ENCODE results near the gene SLC31A2.
"Not testable (repeated sequence)": the region's sequence is repeated elsewhere in the genome, so short reads cannot be mapped to it uniquely, and the experiment has no call there.

The SLC31A2 gene, protein sequence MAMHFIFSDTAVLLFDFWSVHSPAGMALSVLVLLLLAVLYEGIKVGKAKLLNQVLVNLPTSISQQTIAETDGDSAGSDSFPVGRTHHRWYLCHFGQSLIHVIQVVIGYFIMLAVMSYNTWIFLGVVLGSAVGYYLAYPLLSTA

GRCh38 chr9:113150670-113151611 is at the start of gene SLC31A2:
Gene SLC31A2 (plus strand): TSS chr9:113151007. CDS start chr9:113151075, 68 bp downstream.
- peak; percentile 88 for DNase-seq

GRCh38 chr9:113105345-113105744 is 45.5 kb upstream of the SLC31A2 start:
- DNase-seq: not testable (repeated sequence)

- DNase-seq: not testable (repeated sequence)
Measured at GRCh38 chr9:113111065-113111951, 39.5 kb upstream of the SLC31A2 start.

- DNase-seq: peak; percentile 1
Measured at GRCh38 chr9:113112706-113113510, 37.9 kb upstream of the SLC31A2 start.

GRCh38 chr9:113118829-113119228 is 32.0 kb upstream of the SLC31A2 start:
- not testable (repeated sequence) for DNase-seq

DNA sequence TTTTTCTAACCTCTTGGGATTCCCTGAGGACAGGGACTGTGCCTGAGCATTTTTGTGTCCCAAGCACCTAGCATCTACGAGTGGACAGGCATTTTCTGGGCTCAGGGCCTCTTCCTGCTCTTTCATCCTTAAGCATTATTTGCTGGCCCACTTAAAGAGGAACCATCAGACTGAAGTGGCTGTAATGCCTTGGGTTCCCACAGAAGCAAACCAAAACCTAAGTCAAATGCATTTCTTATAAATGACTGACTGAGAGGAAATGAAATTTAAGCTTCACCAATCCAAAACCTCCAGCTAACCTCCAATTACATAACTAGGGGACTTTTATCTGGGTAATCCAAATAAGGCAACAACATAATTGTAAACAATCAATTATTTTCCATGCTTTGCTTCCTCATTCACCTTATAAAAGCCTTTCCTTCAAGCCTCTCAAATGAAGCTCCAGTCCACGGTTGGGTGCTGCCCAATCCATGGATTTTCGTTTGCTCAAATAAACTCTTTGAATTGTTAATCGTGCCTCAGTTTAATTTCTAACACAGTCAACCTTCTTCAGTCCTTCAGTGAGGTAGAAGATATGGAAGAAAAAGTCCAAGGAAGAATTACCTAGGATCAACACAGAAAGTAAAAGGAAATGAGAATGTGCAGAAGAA is 25.3 kb upstream of the SLC31A2 start:
- DNase-seq: no peak

DNA sequence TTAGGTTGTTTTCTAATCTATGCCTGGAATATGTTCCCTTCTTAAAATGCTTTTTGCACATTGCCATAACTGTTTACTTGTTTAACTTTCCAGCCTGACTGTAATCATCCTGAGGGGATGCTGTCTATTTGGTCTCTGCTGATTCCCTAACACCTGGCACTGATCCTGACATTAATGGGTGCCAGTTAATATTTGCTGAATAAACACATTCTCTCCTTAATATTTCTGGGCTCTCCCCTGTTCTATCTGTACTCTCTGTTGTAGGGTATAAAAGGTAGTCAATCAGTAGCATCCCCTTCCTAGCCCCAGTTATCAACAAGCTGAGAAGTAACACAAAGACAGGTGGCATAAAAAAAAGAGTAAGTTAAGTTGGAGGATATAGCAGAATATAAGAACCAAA is 21.3 kb upstream of the SLC31A2 start:
- DNase-seq: no peak

- DNase-seq: no peak
Measured at GRCh38 chr9:113129884-113130283, 20.9 kb upstream of the SLC31A2 start.

GRCh38 chr9:113131689-113132151 is 19.1 kb upstream of the SLC31A2 start:
- no peak for DNase-seq

DNA sequence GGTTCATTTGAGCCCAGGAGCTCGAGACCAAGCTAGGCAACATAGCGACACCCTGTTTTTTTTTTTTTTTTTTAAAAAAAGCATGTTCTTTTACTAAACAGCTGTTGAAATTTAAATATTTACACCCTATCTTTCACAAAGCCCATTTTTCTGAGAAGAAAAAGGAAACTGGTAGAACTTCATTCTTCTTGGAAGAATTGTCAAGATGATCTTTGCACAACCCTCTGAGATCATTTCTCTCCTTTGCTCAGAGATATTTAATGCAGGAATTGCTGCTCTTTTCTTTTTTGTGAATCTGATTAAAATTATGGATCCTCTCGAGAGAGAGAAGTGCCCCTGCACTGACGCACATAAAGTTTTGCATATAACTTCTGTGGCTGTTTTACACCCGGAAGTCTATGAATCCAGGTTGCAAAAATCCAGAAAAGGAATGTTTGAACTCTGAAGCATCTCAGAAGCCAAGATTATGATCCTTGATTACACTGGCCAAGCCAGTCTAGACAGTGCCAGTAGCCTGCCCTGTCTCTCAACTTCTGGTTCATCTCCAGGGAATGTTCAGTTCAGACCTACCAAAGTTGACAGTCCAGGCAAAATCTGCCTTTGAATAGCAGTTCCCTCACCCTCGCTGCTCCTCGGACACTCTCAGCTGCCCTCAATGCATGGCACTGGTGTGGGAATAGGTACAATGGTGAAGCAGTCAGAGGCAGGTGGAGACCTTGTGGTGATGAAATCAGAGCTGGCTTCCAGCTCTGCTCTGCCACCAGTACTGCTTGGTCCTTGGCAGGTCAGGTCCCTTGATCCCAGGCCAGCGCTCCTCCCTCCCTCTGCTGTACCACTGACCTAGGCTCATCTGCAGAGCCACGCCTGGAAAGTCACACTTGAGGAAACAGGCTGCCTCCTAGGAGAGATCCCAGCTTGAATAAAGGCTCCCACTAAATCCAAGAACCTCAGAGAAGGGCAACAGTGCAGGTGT is 13.3 kb upstream of the SLC31A2 start:
- DNase-seq: no peak

- no peak for DNase-seq
Measured at GRCh38 chr9:113138760-113139159, 12.0 kb upstream of the SLC31A2 start.

- DNase-seq: no peak
Measured at GRCh38 chr9:113139225-113139829, 11.5 kb upstream of the SLC31A2 start.

DNA sequence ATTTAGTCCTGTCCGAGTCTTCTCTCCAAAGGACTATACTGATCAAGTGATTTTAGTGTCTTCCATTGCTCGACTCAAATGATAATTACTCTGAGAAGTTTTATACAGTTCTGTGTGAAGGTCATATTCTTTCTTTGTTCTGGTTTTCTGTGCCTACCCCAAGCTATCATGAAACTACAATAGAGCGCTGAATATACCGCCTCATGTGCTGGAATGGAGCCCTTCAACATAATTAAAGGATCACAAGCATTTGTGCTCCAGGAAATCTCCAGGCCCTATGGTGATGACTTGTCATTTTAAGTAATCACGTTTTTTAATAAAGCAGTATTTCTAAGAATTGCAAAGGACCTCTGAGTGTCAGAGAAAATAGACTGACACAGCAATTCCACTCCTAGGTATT is 10.9 kb upstream of the SLC31A2 start:
- DNase-seq: no peak

- DNase-seq: not testable (repeated sequence)
Measured at GRCh38 chr9:113140896-113141295, 9.9 kb upstream of the SLC31A2 start.

GRCh38 chr9:113143432-113144227 is 7.2 kb upstream of the SLC31A2 start:
- DNase-seq: no peak

GRCh38 chr9:113148372-113148705 is 2.5 kb upstream of the SLC31A2 start:
- no peak for DNase-seq

DNA sequence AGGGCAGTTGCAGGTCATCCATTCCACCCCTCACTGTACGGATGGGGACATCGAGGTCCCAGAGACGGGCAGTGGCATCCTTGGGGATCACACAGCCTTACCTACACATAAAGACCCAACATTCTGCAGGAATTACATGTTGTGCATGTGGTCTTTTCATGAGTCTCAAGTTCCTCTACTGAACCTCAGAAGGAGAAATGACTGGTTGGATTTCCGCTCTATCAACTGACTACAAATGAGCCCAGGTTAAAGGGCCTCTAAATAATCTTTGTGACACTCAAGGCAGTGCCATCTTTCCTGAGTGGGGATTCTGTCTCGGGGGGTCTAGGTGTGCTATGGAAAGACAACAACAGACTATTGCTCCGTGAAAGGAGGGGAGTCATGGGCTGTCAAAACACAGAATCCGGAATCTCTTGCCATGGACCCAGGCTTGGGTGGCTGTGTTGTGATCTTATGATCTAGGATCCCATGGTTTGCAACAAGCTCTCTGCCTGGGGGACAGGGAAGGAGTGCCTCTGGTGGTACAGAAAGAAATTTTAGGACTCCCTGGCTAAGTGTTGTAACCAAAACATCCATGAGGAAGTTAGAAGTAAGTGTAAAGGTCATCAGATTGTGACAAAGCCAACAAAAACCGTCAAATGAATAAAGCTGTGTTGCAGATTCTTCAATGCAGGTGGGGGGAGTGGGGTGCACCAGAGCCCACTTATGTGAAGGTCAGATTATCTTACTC is 1.9 kb upstream of the SLC31A2 start:
- no peak for DNase-seq

DNA sequence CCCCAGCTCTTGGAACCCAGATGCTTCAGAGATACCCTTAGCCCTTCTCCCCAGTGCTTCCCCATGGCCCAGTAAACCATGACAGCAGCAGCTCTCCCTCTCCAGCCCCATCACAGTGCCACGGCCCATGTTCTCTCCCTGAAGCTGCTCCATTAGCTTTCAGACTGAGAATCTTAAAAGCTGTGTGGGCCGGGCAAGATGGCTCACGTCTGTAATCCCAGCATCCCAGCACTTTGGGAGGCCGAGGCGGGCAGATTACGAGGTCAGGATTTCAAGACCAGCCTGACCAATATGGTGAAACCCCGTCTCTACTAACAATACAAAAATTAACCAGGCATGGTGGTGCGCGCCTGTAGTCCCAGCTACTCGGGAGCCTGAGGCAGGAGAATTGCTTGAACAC is 1.2 kb upstream of the SLC31A2 start:
- DNase-seq: not testable (repeated sequence)

All from CD4-positive, alpha-beta T cell treated with Interleukin-6 for 4 hours (primary cell).